HG02943 (cell line): ENCODE data around the gene DIPK1C.
"Not testable (repeated sequence)": the region's sequence is repeated elsewhere in the genome, so short reads cannot be mapped to it uniquely, and the experiment has no call there.

Source experiments
- ATAC-seq: cut with Tn5 transposase; IDR thresholded peaks from one replicate; pipeline ENCODE4 v1.9.1; 2021; ENCODE audit warnings: mild to moderate bottlenecking, low read depth, moderate library complexity; ENCODE audit not compliant: unreplicated experiment

Gene DIPK1C

DNA sequence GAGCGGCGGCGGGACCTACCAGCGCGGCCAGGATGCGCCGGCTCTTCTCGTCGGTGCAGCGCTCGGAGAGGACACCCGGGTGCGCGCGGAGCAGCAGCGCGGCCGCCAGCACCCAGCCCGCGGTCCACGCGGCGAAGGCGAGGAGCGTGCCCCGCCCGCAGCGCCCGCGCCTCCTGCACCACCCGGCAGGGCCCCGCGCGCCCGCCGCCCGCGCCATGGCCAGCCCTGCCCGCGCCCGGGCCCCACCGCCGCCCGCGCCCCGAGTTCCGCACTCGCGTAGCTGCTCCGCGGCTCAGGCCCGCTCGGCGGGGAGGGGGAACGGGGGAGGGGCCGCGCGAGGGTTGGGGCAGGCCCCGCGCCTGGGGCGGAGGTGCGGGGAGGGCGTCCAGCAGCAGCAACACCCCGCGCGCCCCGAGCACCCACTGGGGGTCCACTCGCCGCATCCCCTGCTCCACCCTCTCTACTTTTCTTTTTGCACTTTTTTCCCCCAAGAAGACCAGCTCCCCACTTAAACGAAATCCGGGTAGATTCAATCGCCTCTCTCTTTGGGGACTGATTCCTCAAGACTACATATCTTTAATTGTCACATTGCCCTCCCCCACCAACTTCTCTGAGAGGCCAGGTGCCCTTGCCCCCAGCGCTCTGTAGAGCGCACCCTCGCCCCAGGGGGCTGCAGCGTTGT is at the start of gene DIPK1C:
TSS of gene DIPK1C (minus strand) at position 266 of the 682 bp plus-strand sequence. CDS start at position 217, 49 bp downstream.
- no peak for ATAC-seq

DNA sequence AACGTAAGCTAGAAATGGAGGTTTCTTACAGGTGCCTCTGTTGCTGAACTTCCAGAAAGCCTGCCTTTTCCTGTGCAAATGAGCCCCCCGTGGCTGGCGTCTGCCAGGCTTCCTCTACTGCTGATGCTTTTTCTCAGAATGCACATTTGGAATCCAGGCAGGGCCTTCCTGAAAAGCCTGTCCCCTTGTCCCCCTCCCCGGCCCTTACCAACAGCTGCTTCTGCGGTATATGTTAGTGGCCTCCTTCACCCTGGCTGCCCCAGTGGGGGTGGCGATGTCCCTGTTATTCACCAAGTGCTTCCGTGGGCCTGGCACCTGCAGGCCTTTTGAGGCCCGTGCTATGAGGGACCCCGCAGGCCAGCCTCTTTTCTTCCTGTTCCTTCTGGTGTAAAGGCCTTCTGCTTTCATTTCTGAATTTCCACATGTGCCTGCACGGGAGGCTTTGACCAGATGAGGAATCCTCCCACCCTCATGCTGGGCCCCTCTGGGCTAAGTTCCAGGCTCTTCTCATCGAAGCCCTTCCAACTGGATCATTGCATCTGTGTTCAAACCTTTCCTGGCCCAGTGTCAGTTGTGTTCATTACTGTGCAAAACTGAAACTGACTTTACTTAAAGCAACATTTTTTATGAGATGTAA is 49.5 kb upstream of the DIPK1C start:
- no peak for ATAC-seq

DNA sequence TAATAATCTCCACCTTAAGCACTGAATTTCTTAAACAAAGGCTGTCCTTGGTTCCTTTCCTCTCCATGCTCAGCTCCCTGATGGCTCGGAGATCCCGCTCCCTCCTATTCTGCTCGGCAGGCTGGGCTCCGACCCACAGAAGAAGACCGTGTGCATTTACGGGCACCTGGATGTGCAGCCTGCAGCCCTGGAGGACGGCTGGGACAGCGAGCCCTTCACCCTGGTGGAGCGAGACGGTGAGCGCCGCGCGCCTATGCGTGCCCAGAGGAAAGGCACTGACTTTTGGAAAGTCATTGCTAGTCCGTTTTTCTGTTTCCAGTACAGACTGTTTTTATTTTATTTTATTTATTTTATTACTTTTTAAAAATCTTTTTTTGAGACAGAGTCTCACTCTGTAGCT is 48.7 kb upstream of the DIPK1C start:
- no peak for ATAC-seq

DNA sequence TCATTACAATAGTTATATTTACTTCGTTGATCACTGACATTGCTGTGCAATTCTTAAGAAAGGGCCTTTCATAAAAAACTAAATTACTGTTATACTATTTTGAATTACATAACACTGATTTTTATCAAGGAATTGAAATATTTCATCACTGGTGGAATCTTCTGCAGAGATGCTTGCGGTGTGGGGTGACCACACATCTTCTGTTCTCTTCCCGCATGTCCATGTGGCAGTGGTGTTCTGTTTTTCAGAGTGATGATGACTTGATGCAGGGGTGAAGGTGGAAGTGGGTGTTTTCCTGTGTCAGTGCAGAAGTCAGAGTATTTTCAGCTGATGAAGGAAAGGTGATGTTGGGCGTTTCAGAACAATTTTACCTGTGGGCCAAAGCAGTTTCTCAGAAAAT is 46.0 kb upstream of the DIPK1C start:
- ATAC-seq, result no peak

DNA sequence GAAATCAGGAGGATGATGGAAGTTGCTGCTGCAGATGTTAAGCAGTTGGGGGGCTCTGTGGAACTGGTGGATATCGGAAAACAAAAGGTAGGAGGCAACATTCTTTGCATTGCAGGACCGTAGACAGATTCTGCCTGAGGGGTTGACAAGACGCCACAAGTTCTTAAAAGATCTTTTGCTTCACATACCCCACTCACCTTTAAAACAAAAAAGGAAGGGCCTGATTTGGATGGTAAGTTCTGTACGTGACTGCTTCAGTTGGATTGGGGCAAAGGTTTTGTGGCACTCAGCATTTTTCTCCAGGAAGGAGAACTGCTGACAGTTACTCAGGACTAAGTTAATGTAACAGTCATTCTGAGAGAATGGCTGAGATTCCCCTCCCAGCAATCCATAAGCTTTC is 44.3 kb upstream of the DIPK1C start:
- no peak for ATAC-seq

DNA sequence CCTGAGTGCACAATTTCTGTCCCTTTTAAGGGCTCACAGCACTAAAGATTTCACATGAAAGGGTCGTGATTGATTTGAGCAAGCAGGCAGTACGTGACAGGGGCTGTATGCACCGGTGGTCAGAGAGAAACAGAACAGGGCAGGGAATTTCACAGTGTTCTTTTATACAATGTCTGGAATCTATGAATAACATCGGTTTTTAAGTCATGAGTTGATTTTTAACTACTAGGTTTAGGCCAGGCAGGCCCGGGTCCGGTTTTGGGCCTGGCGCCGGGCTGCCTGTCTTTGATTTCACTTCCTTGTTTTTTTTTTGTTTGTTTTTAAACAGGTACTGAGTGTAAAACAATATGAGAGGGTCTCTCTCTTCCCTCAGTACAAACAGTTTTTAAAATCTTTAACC is 43.7 kb upstream of the DIPK1C start:
- ATAC-seq, result not testable (repeated sequence)

DNA sequence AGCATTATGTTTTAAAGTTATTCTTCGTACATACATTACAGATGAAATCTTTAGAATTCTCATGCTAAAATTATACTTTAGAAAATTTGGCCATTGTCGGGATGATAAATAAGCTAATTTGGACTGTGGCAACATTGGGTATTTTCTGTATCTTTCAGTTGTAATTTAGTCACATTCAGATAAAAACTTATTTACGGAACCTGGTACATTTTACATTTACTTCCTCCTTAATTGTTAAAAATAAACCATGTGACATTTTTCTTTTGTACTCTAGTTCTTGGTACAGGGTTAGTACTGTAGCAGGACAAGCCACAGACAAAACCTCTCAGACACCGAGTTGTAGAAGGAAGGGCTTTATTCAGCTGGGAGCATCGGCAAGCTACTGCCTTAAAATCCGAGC is 43.3 kb upstream of the DIPK1C start:
- ATAC-seq, result no peak

DNA sequence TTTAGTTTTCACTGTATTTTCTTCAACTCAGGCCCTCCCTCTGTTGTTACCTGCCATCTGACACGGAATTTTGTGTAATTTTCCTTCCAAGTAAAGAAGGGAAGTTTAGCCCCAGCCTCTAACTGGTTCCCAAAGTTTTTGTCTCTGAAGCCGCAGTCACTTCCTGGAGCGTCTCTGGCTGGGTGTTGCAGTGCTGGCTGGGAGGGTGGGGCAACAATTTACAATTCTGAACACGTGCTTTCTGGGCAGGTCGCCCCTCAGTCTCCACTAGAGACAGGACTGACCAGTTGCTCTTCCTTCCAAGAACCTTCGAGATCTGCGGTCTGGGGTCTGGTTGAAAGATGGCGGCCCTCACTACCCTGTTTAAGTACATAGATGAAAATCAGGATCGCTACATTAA is 42.5 kb upstream of the DIPK1C start:
- ATAC-seq, result peak; percentile 38

DNA sequence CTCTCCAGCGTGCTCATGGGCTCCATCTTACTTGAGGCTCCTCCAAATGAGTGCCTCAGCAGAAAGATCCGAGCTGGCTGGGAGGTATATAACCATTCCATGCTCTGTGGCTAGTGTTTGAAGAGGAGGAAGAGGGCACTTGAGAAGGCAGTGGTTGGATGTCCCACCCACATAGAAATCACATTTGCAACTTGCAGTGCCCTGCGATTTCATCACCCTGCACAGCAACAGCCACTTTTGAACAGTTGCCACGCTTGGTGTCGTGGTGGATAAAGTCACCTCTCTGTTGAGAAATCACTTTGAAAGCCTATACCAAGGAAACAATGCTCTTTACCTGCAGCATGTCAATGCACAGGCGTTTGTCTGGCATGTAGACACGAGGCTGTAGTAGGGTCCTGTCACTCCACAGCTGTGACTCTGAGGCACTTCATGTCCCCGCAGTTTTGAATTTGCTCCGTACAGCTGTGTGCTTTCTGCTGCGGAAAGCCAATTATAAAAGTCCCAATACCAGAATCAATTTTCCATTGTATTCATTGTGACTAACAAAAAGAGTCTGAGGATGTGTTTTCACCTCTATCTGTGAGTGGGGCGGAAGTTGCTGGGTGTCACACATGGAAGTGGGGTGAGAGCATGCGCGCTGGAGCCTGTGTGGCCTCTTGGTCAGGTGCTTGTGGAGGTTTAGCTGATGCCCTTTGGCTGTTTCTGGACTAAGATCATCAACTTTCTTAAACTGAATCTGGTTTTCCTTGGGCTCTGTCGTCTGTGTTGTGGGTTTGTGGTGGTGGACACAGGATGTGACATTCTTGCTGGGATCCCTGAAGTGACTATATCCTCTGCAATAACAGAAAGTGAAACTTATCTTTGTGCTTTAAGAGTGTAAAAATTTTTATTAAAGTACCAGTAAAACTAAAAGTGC is 41.9 kb upstream of the DIPK1C start:
- ATAC-seq, result peak; percentile 37

DNA sequence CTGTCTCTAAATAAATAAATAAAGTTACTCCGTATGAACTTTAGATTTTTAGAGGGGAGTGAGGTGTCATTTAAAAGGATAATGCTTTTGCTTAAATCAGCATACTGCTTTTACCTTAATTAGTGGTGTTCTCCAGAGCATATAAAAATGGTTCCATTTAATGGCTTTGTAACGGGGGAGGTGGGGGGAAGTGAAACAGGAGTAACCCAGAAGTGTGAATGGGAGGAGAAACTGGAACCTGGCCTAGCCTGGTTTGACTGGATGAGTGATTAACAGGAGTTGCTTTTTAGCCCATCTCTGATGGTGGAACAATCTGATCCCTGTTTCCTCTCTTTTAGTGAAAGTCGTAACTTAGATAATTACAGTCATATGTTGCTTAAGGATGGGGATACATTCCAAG is 40.7 kb upstream of the DIPK1C start:
- no peak for ATAC-seq

DNA sequence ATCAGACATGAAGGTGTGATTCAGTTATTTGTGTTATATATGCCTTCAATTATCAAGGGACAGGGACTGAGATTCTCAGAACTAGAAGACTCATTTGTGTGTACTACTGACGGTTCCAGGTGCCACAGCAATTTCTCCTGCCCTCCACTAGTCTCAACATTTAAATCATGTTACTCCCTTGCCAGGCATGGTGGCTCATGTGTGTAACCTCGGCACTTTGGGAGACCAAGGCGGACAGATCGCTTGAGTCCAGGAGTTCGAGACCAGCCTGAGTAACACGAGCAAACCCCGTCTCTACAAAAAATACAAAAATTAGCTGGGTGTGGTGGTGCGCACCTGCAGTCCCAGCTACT is 40.2 kb upstream of the DIPK1C start:
- no peak for ATAC-seq

DNA sequence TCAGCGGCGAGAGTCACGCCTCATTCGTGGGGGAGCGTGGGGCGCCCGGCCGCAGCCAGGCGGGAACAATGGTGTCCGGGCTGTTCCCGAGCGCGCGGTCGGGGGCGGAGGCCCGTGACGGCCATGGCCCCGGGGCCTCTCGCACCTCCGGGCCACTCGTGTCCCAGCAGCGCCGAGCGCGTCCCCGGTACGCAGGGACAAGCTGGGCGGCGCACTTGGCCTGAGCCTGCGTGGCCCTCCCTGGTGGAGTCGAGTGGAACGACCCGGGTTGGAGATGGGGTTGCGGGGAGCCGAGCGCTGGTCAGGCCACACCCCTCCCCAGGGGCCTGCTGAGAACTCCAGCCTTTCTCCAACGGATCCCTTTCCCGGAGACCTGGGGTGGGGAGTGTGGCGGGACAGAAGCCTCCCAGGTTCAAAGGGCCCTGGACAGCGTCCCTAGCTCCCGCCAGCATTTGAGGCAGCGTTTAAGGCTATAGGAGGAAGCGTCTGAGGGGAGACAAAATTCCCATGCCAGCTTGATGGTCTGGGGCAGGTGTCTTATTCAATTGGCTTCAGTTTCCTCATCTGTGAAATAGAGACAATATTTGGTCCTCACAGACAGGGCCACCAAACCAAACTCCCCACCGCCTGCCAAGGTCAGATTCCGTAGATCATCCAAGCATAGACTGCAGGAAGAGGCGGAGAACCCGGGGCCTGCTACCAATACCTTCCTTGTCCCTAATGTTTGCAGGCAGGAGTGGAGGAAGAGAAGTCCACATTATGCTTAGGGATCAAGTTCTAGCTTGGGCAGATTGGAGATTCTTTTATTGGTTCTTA is 39.6 kb upstream of the DIPK1C start:
- ATAC-seq, result peak; percentile 34

DNA sequence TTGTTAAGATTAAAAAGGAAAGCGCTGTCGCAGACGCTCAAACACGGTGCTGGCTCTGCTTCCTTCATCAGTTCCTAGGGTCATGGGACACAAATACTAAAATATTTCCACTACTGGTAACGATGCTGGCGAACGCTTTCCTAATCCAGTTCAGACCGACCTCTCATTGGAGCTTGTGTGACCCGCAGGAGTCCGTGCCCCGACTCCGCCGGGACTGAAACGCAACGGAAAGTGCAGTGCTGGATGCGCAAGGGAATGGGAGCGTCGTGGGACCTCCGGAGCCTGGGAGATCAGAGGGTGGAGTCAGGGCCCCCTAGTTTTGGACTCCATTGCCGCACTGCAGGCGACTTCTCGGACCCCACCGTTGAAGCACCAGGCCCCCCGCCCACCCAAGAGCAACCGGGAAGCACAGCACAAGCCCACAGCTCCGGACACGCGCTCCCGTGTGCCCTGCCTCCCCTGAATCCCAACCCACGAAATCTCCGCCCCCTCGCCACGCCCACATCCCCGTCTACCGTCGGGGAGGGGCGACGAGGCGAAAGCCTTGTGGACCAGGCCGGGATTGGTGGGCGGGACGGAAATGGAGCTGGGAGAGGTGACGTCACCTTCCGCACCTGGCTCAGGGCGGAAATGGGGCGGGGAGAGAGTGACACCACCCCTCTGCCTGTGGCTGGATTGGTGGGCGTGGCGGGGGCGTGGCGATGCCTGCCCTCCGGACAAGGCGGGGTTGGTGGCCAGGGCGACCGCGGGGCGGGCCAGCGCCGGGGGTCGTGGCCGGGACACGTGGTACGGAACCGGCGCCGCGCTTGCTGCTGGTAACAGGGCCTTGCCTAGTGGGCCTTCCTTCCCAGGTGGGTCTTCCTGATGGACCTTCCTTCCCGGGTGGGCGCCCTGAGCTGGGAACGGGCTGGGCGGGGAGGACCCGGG is 38.7 kb upstream of the DIPK1C start, which contains the start of gene CNDP2:
TSS of gene CNDP2 (plus strand) at position 783 of the 927 bp plus-strand sequence. CDS start 3,611 bp downstream, outside the sequence.
- peak; percentile 71 for ATAC-seq

DNA sequence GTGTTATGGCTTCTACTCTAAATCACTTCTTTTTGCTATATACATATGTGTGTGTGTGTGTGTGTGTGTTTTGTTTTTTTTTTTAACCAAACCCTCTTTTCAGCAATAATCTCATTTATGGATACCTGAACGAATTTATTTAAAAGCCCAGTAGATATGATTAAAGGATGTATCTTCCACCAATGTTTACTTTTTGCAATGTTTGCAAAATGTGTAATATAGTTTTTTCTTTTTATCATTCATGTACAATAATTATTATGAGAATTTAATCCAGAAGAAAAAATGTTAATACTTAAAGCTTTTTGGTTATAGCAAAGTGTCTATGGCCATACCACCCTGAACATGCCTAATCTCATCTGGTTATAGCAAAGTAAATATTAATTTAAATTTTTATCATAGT is 37.4 kb upstream of the DIPK1C start:
- ATAC-seq, result no peak

DNA sequence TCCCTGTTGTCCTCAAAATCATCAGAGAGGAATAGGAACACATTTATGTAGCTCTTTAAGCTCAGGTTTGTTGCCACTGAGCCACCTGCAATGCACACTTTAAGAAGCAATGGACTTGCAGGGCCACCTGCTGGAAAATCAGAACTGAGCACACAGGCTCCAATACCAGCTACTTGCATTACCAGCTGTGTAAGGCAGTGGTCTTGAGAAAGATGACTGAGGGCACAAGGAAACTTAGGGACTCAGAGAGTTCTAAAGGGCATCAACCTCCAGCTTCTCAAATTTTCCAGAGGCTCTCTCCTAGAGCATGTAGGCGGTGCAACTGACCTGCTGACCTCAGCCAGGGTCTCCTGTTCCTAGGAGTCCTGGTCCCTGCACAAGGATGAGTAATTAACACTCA is 36.6 kb upstream of the DIPK1C start:
- ATAC-seq, result no peak

DNA sequence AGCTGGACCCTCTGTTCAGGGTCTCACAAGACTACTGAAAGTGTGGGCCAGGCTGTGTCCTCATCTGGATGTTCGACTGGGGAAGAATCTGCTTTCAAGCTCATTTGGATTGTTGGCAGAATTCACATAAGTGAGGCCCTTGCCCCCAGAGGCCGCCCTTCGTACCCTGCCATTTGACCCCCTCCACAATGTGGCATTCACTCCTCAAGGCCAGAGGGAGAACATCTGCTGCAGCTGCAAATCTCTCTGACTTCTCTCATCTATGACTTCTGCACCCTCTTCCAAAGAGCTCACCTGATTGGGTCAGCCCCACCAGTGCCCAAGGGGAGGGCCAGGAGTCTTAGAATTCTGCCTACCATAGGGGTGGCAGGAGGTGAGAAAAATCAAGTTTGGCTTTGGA is 35.2 kb upstream of the DIPK1C start:
- no peak for ATAC-seq

DNA sequence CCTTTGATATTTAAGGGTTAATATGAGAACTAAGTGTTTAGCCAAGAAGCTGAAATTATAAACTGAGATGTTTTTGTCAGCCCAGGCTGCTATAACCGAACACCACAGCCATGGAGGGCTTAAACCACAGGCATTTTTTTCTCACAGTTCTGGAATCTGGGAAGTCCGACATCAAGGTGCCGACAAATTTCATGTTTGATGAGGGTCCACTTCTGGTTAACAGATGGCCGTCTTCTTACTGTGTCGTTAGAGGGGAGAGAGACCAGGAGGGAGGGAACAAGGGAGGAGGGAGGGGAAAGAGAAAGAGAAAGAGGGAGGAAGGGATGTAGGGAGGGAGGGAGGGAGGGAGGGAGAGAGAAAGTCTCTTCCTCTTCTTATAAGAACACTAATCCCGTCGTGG is 32.6 kb upstream of the DIPK1C start:
- ATAC-seq, result no peak

DNA sequence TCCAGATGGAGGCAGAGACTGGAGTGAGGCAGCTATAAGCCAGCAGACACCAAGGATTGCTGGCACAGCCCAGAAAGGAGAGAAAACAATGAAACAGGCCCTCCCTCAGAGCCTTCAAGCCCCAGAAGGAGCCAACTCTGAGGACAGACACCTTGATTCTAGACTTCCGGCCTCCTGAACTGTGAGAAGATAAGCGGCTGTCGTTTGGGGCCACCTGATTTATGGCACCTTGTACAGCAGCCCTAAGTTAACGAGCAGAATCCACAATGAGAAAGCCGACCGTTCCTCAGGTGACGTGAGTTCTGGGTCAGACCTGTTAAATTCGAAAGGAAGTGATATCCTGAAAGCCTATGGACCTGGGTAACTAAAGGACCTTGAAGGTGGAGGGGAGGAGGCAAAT is 31.8 kb upstream of the DIPK1C start:
- ATAC-seq, result no peak

DNA sequence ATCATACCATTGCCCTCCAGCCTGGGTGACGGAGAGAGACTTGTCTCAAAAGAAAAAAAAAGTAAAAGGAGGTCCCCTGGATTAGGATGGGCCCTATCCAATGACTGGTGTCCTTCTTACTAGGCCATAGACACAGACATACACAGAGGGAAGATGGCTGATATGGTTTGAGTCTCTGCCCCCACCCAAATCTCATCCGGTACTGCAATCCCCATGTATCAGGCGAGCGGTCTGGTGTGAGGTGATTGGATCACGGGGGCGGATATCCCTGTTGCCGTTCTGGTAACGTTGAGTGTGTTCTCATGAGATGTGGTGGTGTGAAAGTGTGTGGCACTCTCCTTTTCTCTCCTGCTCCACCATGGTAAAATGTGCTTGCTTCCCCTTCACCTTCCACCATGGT is 31.2 kb upstream of the DIPK1C start:
- ATAC-seq, result no peak
